GM21526 (cell line): ENCODE results near the gene LRGUK.

Experiments used
- ATAC-seq: cut with Tn5 transposase; IDR thresholded peaks from one replicate; pipeline ENCODE4 v1.9.1; 2021; ENCODE audit warnings: moderate library complexity; ENCODE audit not compliant: unreplicated experiment, low FRiP score

LRGUK gene

DNA sequence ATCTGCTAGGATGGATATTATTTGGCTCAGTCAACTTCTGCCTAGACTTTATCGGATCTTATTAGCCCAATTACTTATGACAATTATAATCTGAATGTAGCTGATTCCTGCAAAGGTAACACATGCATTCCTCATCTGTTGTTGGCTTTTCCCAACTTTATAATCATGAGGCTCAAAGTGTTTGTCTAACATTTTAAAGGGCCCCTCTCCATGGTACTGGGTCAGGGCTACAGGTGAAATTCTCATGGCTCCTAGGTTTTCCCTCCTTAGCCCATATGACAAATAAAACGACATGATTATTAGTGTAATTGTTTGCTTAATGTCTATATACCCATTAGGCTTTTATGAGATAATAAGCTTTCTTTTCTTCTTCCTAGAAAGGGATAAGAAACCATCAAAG is 4.2 kb upstream of the LRGUK start:
- no peak for ATAC-seq

DNA sequence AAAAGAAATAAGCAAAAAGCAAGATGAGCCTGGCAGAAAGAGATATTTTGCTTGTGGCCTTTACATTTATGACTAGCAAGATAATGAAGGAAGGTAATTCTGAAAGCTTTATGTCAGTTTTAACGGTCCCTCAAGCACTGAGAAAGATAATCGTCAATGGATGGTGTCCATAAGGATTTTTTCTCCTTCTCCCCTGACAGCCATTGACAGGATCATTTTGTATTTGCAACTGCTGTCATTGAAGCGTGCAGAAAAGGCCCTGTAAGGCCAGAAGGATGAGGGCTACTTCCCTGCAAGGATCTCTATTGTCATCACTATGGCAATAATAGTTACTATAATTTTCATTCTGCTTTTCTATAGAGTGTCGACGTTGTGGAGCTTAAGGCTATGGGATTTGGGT is 994 bp upstream of the LRGUK start:
- ATAC-seq, result no peak

DNA sequence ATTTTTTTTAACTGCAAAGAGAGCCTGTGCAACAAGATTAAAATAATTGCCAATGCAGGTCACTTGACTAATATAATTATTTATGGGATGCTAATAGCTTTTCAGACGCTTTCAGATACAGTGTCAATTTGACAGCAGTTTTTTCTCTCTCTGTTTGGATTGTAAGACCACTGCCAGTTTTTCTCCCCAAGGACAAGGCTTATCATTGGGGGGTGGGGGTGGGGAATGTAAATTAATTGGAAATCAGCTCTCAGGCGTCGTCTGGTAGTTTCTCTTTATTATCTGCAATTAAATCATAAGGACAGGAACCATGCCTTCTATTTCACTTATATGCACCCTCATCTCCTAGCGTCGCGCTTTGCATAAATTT is 559 bp upstream of the LRGUK start:
- ATAC-seq, result no peak

DNA sequence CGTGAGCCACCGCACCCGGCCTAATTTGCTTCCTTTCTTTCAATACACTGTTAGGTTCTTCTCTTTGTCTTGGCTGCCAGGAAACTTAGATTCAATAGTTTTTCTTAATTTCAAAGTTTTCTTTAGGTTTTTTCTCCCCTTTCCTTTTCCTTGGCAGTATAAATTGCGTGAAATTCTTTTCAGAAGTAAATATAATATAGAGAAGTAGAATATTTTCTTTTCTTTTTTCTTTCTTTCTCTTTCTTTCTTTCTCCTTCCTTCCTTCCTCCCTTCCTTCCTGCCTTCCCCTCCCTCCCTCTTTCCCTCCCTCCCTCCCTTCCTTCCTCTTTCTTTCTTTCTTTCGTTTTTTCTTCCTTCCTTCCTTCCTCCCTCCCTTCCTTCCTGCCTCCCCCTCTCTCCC is 1.7 kb downstream of the LRGUK start:
- no peak for ATAC-seq

DNA sequence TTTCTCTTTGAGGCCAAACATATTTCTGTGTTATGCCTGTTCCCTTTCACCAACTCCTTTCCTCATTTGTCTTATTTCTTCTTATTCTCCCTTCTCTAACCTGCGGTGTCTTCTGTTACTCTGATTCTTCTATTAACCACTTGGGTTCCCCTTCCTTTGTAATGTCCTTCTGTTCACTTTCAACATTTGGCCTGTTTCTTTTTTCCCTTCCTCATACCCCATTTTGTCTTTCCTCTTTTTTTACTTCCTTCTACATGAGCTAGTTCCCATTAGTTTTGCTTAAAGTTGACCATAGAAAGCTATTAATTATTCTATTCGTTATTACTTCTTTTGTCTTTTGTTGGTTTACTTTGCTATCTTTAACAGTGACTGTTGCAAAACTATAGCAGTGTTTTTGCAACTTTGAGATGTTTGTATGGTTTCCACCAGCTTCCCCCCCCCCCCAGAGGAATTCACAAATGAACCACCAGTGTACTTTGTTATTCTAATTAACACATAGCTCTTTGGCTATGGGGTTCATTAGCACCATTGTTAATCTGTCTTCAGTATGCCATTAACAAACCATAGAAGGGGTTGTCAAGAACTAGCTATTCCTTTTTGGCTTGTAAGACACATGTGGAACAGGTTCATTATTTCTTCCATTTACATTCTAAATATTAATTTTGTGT is 2.9 kb downstream of the LRGUK start:
- no peak for ATAC-seq

DNA sequence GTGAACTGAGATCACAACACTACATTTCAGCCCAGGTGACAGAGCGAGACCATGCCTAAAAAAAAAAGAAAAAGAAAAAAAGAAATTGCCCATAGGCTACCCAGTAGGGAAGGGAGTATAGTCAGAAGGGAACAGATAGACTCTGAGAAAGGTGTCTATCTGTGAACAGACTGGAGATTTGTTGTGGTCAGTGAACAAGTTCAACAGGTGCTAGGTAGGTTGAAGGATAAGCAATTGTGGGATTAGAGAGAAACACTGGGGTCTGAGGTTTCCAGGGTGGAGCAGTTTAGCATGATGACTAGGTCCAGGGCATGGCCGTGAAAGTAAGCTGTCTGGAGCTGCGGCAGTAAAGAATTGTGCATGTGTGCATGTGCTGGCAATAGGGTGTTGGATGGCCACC is 6.9 kb downstream of the LRGUK start:
- ATAC-seq, result no peak

DNA sequence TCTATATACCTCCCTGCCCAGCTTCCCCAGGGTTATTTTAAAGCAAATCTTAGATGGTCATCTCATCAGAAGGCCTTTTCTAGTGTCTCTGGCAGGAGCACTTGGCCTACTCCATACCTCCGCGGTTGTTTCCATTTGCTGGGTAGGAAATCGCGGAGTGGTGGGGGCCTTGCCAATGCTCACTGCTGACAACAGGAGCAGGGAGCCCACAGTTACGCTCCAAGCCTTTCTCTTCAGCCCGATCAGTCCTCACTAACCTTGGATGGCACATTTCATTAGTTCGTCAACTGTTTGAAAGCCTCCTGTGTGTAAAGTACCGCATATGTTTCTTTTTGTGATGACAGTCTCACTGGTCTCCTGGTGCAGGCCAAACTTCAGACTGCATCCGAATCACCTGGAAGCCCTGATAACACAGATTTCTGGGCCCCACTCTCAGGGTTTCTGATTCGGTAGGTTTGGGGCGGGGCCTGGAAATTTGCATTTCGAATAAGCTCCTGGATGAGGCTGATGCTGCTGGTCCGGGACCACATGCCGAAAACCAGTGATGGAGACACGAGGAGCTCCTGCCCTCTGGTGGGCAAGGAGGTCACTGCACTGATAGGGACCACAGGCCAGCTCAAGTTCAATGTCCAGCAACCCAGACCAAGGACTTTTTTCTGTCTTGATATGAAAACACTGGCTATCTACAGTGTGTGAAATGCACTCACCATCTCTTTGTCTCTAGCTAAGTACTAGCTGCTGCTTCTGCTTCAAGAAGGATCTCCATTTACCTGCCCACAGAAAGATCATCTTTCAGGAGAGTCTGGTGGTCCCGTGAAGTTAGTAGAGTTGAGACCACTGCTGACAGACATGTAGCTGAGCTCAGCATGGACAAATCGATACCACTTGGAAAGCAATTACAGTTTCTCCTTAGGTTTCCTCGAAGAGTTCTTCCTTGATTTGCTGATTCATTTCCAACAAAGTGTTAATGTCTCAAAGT is 14.0 kb downstream of the LRGUK start:
- peak; percentile 85 for ATAC-seq

DNA sequence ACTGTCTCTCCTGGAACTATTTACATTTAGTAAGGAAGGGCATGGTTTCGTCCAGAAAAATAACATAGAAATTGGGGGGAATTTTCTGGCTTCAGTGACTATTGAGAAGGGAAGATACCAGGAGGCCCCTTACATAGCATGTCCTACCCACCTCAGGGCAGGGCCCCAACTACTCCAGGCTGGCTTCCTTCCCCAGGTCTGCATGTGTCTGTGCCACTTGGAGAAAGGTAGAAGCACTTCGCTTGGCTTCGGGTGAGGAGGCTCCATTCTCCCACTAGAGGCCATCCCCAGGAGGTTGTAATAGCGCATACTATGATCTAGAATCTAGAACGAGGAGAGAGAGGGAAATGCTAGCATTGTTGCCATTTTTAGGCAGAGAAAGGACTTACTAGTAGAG is 14.7 kb downstream of the LRGUK start:
- no peak for ATAC-seq

DNA sequence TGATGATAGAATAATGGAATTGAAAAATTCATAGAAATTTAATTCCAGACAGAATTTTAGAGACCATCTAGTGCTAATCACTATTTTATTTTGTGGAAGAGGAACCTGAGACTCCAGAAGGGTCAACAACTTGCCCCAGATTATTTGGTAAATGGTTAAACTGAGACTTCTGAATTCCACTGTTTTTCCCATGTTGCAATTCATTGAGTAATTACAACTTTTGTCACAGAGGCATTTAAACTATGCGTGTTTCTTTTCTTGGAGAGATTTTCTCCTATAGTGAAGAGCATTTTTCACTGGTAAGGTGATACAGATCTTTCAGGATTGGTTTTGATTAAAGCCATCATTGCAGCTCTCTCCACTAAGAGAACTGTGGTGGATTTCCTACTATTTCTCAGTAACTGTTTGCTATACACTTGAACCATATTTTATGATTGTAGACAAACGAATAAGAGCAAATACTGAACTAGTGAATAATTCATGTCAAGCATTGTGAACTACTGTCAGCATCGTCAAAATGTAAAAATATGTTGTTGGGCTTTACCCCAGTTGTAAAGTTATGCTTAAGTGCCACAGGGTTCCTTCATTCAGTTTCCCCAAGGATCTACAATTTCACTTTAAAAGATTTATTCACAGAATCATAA is 26.5 kb downstream of the LRGUK start:
- no peak for ATAC-seq

DNA sequence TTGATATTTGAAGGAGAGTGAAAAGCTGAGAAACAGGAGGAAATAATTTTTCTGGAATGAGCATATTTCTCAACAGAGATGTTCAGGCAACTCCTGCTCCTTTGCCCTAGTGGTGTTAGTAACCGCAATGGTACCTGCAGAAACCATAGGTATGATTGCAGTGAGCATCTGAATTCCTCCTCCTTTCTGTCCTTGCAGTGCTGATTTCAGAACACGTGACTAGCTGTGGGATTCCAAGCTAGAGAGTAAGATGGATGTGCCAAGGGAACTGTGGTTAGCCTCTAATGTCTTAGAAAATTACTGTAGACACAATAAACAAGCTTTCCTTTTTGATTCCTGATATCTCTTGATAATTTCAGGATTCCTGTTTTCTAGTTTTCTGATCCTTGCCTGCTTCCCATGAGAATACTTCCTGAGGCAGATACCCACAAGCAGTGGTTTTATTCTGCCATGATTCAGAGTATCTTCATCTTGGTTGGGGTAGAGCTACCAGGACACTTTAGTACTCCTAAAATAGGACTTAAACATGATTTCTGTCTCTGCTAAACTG is 27.5 kb downstream of the LRGUK start:
- ATAC-seq, result no peak

DNA sequence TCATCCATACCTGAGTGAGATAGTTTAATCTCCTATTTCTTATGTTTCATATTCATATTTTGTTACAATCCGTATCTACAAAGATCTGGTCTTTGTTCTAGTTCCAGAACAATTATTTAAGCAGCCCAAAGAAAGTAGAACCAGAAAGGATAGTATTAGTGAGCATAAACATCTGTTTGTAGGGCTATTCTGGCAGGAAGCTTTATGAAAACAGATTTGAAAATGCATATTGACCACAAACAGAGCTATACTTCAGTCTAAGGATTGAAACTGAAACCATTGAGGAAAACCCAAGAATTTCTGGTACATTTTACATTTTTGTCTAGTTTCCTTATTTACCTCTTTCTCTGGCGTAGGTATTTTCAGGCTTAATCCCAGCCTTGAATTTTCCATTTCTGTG is 28.1 kb downstream of the LRGUK start:
- no peak for ATAC-seq

DNA sequence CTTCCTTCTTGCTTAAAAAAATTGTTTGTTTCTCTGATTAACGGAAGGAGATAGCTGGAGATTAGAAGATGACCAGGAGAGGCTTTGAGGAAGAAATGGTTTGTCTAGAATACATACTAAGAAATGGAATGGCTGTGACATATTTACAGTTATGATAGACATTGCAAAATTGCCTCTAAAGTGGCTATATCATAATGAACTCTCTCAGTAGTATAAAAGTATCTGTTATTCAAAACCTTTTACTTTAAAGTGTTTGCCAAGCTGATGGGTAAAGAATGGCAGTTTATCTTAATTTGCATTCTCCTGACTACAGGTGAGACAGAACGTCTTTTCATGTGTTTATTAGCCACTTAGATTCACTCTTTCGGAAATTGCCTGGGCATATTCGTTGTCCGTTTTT is 28.7 kb downstream of the LRGUK start:
- ATAC-seq, result no peak

DNA sequence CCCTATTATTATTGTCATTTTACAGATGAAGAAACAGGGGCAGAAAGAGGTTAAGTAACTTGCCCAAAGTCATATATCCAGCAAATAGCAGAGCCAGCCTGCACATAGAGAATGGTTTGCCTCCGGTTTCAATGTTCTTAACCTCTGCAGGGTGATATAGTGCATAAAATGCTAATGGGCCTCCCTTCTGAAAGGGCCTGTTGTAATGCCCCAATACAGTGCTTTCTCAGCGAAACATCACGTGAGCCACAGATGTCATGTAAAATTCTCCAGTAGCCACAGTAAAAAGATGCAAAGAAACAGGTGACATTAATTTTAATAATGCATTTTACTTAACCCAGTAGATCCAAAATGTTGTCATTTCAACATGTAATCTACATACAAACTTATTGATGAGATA is 38.1 kb downstream of the LRGUK start:
- ATAC-seq, result no peak

DNA sequence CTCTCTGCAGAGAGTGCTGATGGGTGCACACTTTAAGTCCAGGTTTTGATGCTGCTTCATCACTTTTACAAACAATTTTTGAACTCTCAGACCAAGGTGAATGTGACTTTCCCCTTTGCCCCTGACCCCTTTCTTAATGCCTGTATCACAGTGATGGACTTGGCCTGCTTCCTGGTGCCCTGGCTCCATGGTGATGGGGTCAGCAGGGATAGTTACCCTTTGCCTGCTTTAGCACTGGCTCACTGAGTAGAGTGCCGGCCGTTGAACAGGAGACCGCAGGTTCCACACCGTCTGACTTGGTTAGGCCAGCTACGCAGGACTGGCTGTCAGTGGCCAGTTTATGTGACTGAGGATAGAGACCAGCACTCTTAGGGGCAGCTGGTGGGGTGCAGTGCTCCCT is 40.1 kb downstream of the LRGUK start:
- no peak for ATAC-seq

DNA sequence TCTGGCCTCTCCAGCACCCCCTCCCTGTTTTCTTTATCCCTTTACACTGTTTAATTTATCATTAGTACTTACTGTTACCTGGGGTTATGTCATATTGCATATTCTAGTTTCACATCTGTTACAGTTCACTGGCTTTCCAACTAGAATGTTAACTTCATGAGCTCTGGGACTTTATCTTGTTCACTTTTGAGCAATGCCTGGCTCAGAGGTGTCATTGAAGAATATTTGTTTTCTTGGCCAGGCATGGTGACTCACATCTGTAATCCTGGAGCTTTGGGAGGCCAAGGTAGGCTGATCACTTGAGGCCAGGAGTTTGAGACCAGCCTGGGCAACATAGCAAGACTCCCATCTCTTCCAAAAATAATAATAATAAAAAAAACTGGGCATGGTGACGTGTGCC is 40.7 kb downstream of the LRGUK start:
- ATAC-seq, result no peak

DNA sequence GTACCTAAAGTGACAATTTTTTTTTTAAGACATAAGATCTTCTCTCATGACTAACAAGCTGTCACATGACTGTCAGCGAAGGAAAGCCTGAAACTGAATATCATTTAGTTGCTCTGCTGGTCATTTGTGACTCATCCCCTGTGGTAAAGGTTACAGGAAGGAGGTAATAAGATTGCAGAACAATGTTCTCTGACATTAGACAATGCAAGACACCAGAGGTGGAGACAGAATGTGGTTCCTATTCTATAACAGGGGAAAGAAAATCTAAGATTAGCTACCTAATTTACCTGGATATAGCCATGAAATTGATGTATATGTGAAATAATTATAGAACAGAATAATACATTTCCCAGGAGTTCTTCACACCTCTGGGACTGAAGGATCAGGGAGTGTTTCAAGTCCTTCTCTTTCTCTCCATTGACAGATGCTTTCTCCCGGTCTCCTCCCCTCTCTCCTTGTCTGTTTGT is 47.7 kb downstream of the LRGUK start:
- no peak for ATAC-seq

DNA sequence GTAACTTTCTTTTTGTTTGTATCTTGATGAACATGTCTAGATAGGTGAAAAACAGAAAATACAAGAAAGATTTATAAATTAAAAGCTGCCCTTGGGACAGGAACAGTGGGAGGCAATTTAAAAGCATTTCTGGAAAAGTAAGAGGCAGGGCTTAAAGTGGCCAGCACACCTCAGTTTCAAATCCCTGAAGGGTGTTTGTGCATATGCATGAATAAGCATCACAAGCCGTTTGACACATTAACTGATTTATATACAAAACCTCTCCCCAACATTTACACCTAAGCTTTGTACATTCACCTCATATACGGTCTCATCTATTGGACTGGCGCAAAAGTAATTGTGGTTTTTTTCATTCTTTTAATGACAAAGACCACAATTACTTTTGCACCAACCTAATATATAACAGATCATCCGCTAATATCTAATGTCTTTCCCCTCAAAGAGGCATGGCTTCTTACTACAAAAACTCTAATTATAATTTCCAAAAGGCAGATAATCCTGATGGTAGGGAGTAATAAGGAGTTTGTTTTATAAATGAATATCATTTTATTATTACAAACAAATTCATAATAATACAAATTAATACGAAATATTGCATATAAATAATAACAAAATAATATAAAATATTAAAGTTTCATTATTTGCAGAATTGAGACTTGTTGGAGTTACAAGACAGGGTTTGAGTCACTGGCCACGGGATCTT is 48.3 kb downstream of the LRGUK start:
- ATAC-seq, result no peak

DNA sequence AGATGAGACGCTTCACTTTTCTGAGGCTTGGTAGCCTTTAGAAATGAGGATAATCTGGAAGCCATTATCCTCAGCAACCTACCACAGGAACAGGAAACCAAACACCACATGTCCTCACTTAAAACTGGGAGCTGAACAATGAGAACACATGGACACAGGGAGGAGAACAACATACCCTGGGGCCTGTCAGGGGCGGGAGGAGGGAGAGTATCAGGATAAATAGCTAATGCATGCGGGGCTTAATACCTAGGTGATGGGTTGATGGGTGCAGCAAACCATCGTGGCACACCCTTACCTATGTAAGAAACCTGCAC is 48.9 kb downstream of the LRGUK start:
- ATAC-seq, result no peak

DNA sequence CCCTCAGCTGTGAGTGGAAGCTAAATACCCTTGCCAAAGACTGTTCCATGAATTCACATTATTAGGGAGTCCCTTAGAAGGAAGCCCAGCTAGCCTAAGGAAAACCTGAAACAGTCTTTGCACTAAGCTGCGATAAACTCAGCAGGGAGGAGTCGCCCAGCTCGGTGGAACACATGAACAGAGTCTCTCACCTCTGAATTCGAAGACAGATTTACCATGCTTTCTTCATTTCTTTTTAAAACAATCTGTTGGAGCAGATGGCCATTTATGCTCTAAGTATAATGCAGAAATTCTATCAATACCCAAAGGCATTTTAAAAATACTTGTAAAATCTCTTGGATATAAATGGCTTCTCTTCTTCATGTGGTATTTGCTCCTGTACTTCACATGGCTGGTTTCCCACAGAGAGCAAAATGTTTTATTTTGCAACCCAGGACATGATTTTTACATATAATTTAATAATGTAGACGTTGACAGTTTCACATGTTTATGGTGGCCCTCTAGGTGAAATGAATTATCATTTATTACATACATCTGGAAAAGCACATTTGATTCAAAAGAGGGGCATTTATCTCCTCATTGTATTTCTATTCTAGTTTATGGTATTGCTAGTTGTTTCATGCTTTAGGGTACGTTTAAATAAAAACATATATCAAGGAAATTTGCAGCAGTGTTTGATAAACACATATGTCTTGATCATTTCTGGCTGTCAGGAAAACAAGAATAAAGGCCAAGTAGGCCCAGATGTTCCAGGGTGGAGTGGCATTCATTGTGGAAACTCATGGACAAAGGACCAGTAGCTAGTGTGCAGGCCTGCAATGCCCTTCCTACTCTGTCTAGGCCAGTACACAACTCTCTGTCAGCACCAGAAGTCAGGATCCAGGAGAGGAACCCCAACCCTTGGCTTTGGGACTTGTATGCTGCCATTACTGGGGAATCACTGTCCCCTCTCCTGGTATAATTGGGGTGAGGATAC is 52.2 kb downstream of the LRGUK start:
- ATAC-seq, result no peak

DNA sequence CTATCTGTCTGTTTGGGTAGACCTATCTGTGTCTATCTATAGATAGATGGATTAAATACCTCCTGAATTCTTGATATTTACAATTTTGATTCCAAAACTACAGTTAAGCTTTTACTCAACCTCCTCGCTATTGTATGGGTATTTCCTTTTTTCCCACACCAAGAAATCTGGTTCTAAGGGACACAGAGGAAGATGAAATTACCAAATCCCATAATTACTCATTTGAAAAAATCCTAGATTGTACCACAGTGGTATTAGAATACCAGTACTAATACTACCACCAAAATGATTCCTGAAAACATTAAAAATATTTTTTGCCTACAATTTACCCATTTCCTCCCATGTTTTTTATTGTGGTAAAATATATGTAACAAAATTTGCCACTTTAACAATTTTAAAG is 53.2 kb downstream of the LRGUK start:
- ATAC-seq, result no peak
